HG03045 (cell line): ENCODE results near the gene ADH1C.
"Not testable (repeated sequence)": the region's sequence is repeated elsewhere in the genome, so short reads cannot be mapped to it uniquely, and the experiment has no call there.

ENCODE experiments used
- ATAC-seq: cut with Tn5 transposase; IDR thresholded peaks from one replicate; pipeline ENCODE4 v1.9.1; 2021; ENCODE audit warnings: mild to moderate bottlenecking, moderate library complexity; ENCODE audit not compliant: unreplicated experiment

The ADH1C gene

DNA sequence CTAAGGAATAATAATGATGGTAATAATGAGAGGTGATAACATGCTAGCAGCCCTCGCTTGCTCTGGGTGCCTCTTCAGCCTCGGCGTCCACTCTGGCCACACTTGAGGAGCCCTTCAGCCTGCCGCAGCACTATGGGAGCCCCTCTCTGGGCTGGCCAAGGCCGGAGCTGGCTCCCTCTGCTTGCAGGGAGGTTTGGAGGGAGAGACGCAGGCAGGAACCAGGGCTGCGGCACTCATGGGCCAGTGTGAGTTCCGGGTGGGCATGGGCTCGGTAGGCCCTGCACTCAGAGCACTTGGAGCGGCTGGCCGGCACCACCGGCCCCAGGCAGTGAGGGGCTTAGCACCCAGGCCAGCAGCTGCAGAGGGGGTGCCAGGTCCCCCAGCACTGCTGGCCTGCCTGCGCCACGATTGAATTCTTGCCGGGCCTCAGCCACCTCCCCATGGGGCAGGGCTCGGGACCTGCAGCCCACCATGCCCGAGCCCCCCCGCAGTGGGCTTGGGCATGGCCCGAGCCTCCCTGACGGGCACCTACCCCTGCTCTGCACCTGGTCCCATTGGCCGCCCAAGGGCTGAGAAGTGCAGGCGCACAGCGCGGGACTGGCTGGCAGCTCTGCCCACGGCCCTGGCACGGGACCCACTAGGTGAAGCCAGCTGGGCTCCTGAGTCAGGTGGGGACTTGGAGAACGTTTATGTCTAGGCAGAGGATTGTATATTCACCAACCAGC lies 7.1 kb upstream of the ADH1C start:
- no peak for ATAC-seq

DNA sequence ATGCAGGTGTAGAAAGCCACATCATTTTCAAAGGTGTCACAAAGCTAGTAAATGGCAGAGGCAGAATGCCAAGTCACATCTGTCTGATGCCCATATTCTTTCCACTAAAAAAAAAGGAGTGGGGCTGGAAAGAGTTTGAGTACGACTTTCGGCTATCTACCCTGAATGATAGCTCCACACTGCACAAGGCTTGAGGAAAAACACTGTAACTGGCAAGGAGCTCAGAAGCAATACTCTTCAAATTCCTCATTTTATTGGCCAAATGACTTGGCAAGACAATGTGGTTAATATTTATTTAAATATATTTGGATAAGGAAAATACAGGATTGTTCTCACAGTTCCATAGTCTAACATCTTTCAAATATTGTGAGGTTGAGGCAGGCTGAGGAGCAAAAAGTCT lies 5.4 kb upstream of the ADH1C start:
- ATAC-seq, result no peak

GRCh38 chr4:99356992-99357391 lies 4.4 kb upstream of the ADH1C start:
- no peak for ATAC-seq

GRCh38 chr4:99356149-99356548 lies 3.6 kb upstream of the ADH1C start:
- not testable (repeated sequence) for ATAC-seq

GRCh38 chr4:99351487-99351886 lies 1.1 kb downstream of the ADH1C start:
- ATAC-seq, result no peak

GRCh38 chr4:99349338-99349737 lies 3.2 kb downstream of the ADH1C start:
- ATAC-seq, result no peak

- ATAC-seq, result not testable (repeated sequence)
Observed at GRCh38 chr4:99342624-99343023, 9.9 kb downstream of the ADH1C start.

GRCh38 chr4:99341426-99341825 lies 11.1 kb downstream of the ADH1C start:
- no peak for ATAC-seq

DNA sequence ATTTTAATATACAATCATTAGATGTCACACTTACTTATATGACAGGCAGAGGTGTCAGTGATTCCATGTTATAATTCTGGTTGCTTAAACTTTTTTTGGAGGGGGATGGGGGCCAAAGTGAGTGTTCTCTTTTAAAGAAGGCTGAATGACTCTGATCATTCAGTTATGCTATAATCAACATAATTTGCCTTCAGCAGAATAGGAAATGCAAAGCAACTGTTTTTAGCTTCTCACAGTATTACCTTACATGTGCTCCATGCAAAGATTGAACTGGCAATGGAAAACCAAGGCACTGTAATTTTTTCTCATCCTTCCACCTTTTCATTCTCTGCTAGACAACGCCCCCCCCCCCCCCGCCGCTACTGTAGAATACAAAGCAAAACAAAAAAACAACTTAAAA lies 13.4 kb downstream of the ADH1C start:
- ATAC-seq, result no peak

GRCh38 chr4:99336553-99336952 lies 16.0 kb downstream of the ADH1C start:
- no peak for ATAC-seq

GRCh38 chr4:99334880-99335279 lies 17.7 kb downstream of the ADH1C start:
- ATAC-seq, result no peak

GRCh38 chr4:99330648-99331047 lies 21.9 kb downstream of the ADH1C start:
- ATAC-seq, result no peak

DNA sequence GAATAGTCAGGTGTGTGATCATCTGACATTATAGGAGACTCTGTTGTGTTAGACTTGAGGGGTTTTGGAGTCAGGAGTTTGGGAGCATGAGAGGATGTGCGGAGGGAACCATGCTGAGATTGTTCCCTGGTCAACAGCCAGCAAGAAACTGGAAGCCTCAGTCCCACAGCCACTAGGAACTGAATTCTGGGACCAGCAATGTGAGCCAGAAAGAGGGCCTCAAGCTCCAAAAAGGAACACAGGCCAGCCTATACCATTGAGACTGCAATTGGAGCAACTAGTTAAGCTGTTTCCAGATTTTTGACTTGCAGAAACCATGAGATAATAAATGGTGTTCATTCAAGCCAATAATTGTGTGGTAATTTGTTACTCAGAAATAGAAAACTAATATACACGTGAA lies 22.7 kb downstream of the ADH1C start:
- ATAC-seq, result no peak

- no peak for ATAC-seq
Observed at GRCh38 chr4:99324979-99325378, 27.6 kb downstream of the ADH1C start.

DNA sequence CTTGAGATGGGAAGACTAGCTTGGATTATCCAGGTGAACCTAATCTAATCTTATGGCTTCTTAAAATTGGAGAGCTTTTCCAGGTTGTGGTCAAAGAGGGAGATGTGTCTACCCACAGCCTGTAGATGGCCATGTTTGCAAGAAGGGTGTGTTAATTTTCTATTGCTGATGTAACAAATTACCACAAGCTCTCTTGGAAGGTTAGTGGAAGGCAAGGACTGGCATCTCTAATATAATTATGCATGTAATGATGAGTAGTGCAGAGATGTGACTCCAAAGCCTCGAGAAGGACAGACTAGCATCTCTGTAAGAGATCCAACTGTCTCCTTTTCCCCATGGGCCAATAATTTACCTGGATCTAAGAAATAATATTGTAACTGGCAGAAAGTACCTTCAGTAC lies 28.2 kb downstream of the ADH1C start:
- ATAC-seq, result no peak

- no peak for ATAC-seq
Observed at GRCh38 chr4:99323756-99324155, 28.8 kb downstream of the ADH1C start.

GRCh38 chr4:99321241-99322191 lies 31.0 kb downstream of the ADH1C start, which contains the start of gene ADH1B:
ADH1B (minus strand) TSS chr4:99321401; CDS start chr4:99321331, 70 bp downstream.
- no peak for ATAC-seq

DNA sequence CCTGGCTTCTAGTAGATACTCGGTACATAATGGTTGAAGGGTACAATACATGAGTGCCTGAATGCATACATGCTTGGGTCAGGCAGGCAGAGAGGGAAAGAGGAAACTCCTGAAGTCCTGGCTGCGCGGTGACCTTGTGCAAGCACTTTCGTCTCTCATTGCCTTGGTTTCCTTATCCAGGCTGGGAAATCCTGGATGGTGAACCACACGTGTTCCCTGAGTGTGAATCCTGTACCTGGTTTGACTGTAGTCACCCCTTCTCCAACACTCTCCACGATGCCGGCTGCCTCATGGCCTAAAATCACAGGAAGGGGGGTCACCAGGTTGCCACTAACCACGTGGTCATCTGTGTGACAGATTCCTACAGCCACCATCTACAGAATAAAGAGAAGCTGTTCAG lies 34.7 kb downstream of the ADH1C start:
- not testable (repeated sequence) for ATAC-seq

DNA sequence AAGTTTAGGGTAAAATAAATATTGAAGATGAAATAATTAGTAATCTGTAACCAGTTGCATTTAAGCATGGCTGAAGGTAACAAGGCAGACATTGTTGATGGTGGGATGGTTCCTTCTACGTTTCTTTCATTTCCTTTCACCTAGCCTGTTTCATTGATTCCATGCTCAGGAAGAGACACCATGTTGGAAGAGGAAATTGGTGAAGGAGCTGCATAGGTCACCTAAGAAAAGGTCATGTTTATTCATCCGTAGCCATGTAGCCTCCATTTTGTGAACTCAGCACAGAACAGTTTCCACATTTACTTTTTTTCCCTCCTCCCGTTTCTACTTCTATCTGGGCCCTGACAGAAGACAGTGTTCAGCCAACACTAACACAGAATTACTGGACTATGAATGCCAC lies 35.2 kb downstream of the ADH1C start:
- no peak for ATAC-seq

- ATAC-seq, result no peak
Observed at GRCh38 chr4:99315839-99316238, 36.7 kb downstream of the ADH1C start.

- ATAC-seq, result no peak
Observed at GRCh38 chr4:99314211-99314610, 38.3 kb downstream of the ADH1C start.

GRCh38 chr4:99310389-99310788 lies 42.2 kb downstream of the ADH1C start:
- no peak for ATAC-seq
